Mesenchymal stem cell (in vitro differentiated cells and primary cell): ENCODE data around the gene NHERF1.

Source experiments
- DNase-seq: peaks from one replicate; pipeline ENCODE4 v3.0.0-alpha.2; 2013
- H2AFZ ChIP-seq: one replicate; pipeline ENCODE4 v1.6.1; 2013; ENCODE audit warnings: low read depth, mild to moderate bottlenecking, control low read depth, inconsistent platforms, low read length, moderate library complexity
- H2AK5ac ChIP-seq: 2 replicates; pipeline ENCODE4 v1.6.1; 2013; ENCODE audit warnings: low read length, moderate library complexity, mild to moderate bottlenecking, inconsistent platforms; ENCODE audit not compliant: severe bottlenecking
- H2BK120ac ChIP-seq: one replicate; pipeline ENCODE4 v1.6.1; 2013; ENCODE audit warnings: low read depth, mild to moderate bottlenecking, inconsistent platforms, low read length, moderate library complexity
- H2BK12ac ChIP-seq, 2 experiments: one replicate each; pipeline ENCODE4 v1.6.1; 2013; ENCODE audit warnings: inconsistent platforms in 2 of 2, low read length in 2 of 2, mild to moderate bottlenecking in 2 of 2, moderate library complexity in 2 of 2, control low read depth in 1 of 2
- H2BK15ac ChIP-seq: one replicate; pipeline ENCODE4 v1.6.1; 2013; ENCODE audit warnings: mild to moderate bottlenecking, low read depth, inconsistent platforms; ENCODE audit not compliant: poor library complexity, severe bottlenecking
- H2BK5ac ChIP-seq: 2 replicates; pipeline ENCODE4 v1.6.1; 2013; ENCODE audit warnings: low read depth, mild to moderate bottlenecking, low read length, control low read depth, inconsistent platforms; ENCODE audit not compliant: poor library complexity, severe bottlenecking
- H3K14ac ChIP-seq, 2 experiments: one replicate each; pipeline ENCODE4 v1.6.1; 2013; ENCODE audit warnings: inconsistent platforms in 2 of 2, low read length in 2 of 2, control low read depth in 1 of 2, mild to moderate bottlenecking in 1 of 2, moderate library complexity in 1 of 2
- H3K18ac ChIP-seq, 2 experiments: one replicate each; pipeline ENCODE4 v1.6.1; 2013; ENCODE audit warnings: inconsistent platforms in 2 of 2, low read length in 2 of 2, control low read depth in 1 of 2, low read depth in 1 of 2, mild to moderate bottlenecking in 1 of 2
- H3K23ac ChIP-seq, 2 experiments: one replicate each; pipeline ENCODE4 v1.6.1; 2013; ENCODE audit warnings: inconsistent platforms in 2 of 2, low read length in 2 of 2, mild to moderate bottlenecking in 2 of 2, moderate library complexity in 2 of 2, control low read depth in 1 of 2
- H3K27ac ChIP-seq: 2 replicates; pipeline ENCODE4 v1.5.1; 2013; ENCODE audit warnings: mild to moderate bottlenecking, moderate library complexity, low read length, control low read depth, inconsistent platforms; ENCODE audit not compliant: poor library complexity, severe bottlenecking
- H3K27me3 ChIP-seq, 2 experiments: 2 replicates each; pipeline versions ENCODE4 v1.6.1 to v1.7.0; 2013; ENCODE audit warnings: low read length in 2 of 2, mild to moderate bottlenecking in 2 of 2, moderate library complexity in 2 of 2, control low read depth in 1 of 2, inconsistent platforms in 1 of 2; ENCODE audit not compliant: control insufficient read depth in 1 of 2, insufficient read depth in 1 of 2
- H3K36me3 ChIP-seq, 2 experiments: 2 replicates each; pipeline versions ENCODE4 v1.6.1 to v1.7.0; 2013; ENCODE audit warnings: low read length in 2 of 2, control low read depth in 1 of 2, inconsistent platforms in 1 of 2, low read depth in 1 of 2, mild to moderate bottlenecking in 1 of 2; ENCODE audit not compliant: insufficient read depth in 2 of 2, control insufficient read depth in 1 of 2
- H3K4ac ChIP-seq, 2 experiments: one replicate each; pipeline ENCODE4 v1.6.1; 2013; ENCODE audit warnings: inconsistent platforms in 2 of 2, low read length in 2 of 2, mild to moderate bottlenecking in 2 of 2, moderate library complexity in 2 of 2, control low read depth in 1 of 2, low read depth in 1 of 2
- H3K4me1 ChIP-seq: 2 replicates; pipeline ENCODE4 v1.6.1; 2013; ENCODE audit warnings: low read depth, low read length, control low read depth; ENCODE audit not compliant: control insufficient read depth, insufficient read depth
- H3K4me2 ChIP-seq: 2 replicates; pipeline ENCODE4 v1.6.1; 2013; ENCODE audit warnings: low read length, mild to moderate bottlenecking, inconsistent platforms; ENCODE audit not compliant: poor library complexity, severe bottlenecking
- H3K4me3 ChIP-seq, 2 experiments: 2 replicates each; pipeline versions ENCODE4 v1.5.1 to v1.7.0; 2013; ENCODE audit warnings: low read length in 2 of 2, mild to moderate bottlenecking in 2 of 2, control low read depth in 1 of 2, low read depth in 1 of 2; ENCODE audit not compliant: insufficient read depth in 1 of 2
- H3K79me1 ChIP-seq: replicated peaks from 2 replicates; pipeline ENCODE4 v1.6.1; 2013; ENCODE audit warnings: mild to moderate bottlenecking, control low read depth, low read length, inconsistent platforms; ENCODE audit not compliant: poor library complexity, severe bottlenecking
- H3K9ac ChIP-seq: 2 replicates; pipeline ENCODE4 v1.7.0; 2013; ENCODE audit warnings: mild to moderate bottlenecking, low read length, moderate library complexity
- H3K9me3 ChIP-seq: 2 replicates; pipeline ENCODE4 v1.7.0; 2013; ENCODE audit warnings: mild to moderate bottlenecking, low read length; ENCODE audit not compliant: control insufficient read depth
- H4K8ac ChIP-seq: one replicate; pipeline ENCODE4 v1.6.1; 2013; ENCODE audit warnings: inconsistent platforms, mild to moderate bottlenecking, low read length, moderate library complexity
- H4K91ac ChIP-seq: one replicate; pipeline ENCODE4 v1.6.1; 2013; ENCODE audit warnings: mild to moderate bottlenecking, low read length, inconsistent platforms
- WGBS: methylation state at CpG from one replicate; pipeline ENCODE4 v1.1.7; 2013; ENCODE audit warnings: mixed read lengths; 5-methylcytosine and 5-hydroxymethylcytosine counted together

The NHERF1 gene

GRCh38 chr17:74790161-74791058 is 42.0 kb downstream of the NHERF1 start:
- Histone ChIP-seq H2BK5ac (no peak overlapping the region), H3K36me3 (peaks cover 61 to 66% of the 10 kb centered on the region in 2 experiments), H2BK12ac (no peak overlapping the region), H4K8ac (no peak overlapping the region), H3K27ac (no peak overlapping the region), H3K4ac (no peak overlapping the region), H4K91ac (no peak overlapping the region), H3K14ac (no peak overlapping the region), H2AFZ (no peak overlapping the region), H2BK15ac (no peak overlapping the region), H3K4me3 (no peak overlapping the region), H2BK120ac (no peak overlapping the region), H3K4me1 (peaks cover 14% of the 10 kb centered on the region), H3K79me1 (peaks cover 9% of the 10 kb centered on the region), H3K23ac (no peak overlapping the region), H3K9ac (no peak overlapping the region), H3K4me2 (no peak overlapping the region), H3K9me3 (no peaks in the 10 kb centered on the region), H3K27me3 (no peaks in the 10 kb centered on the region), H2AK5ac (no peak overlapping the region), H3K18ac (no peak overlapping the region)
- 90% methylated on average over 20 of the region's 21 CpGs for WGBS
- no peak for DNase-seq

- Histone ChIP-seq H3K14ac (no peak overlapping the region), H2BK120ac (no peak overlapping the region), H3K4me3 (no peak overlapping the region), H2BK12ac (no peak overlapping the region), H3K9ac (no peak overlapping the region), H2BK5ac (no peak overlapping the region), H3K18ac (no peak overlapping the region), H4K8ac (no peak overlapping the region), H3K23ac (no peak overlapping the region), H3K4ac (no peak overlapping the region), H2AFZ (no peak overlapping the region), H3K4me1 (peaks cover 25% of the 10 kb centered on the region), H3K36me3 (peaks cover 68 to 75% of the 10 kb centered on the region in 2 experiments), H3K79me1 (no peaks in the 10 kb centered on the region), H4K91ac (no peak overlapping the region), H3K9me3 (no peaks in the 10 kb centered on the region), H3K27me3 (no peaks in the 10 kb centered on the region), H2AK5ac (no peak overlapping the region), H3K27ac (no peak overlapping the region), H2BK15ac (no peak overlapping the region), H3K4me2 (no peak overlapping the region)
- no peak for DNase-seq
- 97% methylated on average over 12 of the region's 12 CpGs for WGBS
These were observed 44.2 kb downstream of the NHERF1 start for GRCh38 chr17:74792586-74793105.

- Histone ChIP-seq H4K91ac (no peak overlapping the region), H3K4me2 (no peak overlapping the region), H2BK120ac (no peak overlapping the region), H3K9ac (no peak overlapping the region), H3K27ac (no peak overlapping the region), H2AK5ac (no peak overlapping the region), H4K8ac (no peak overlapping the region), H3K18ac (no peak overlapping the region), H3K9me3 (no peaks in the 10 kb centered on the region), H3K4me1 (peaks cover 36% of the 10 kb centered on the region), H3K4me3 (no peak overlapping the region), H2BK12ac (no peak overlapping the region), H2BK5ac (no peak overlapping the region), H3K4ac (no peak overlapping the region), H3K14ac (no peak overlapping the region), H3K23ac (no peak overlapping the region), H3K36me3 (peaks cover 66 to 84% of the 10 kb centered on the region in 2 experiments), H3K79me1 (no peaks in the 10 kb centered on the region), H2BK15ac (no peak overlapping the region), H2AFZ (no peak overlapping the region), H3K27me3 (no peaks in the 10 kb centered on the region)
- 95% methylated on average over 18 of the region's 18 CpGs for WGBS
- DNase-seq: no peak
These were observed 47.0 kb downstream of the NHERF1 start for GRCh38 chr17:74795327-74796020.

GRCh38 chr17:74796211-74796610 is 47.8 kb downstream of the NHERF1 start:
- H3K4me3 ChIP-seq: no peak overlapping the region
- H3K4me1 ChIP-seq: peaks cover 30% of the 10 kb centered on the region
- no peak overlapping the region for H2AFZ ChIP-seq
- no peak for DNase-seq
- H3K9me3 ChIP-seq: no peaks in the 10 kb centered on the region
- no peak overlapping the region for H3K14ac ChIP-seq
- no peak overlapping the region for H3K4ac ChIP-seq
- H2BK5ac ChIP-seq: no peak overlapping the region
- H3K79me1 ChIP-seq: no peaks in the 10 kb centered on the region
- H3K18ac ChIP-seq: no peak overlapping the region
- no peak overlapping the region for H2BK12ac ChIP-seq
- H3K23ac ChIP-seq: no peak overlapping the region
- H2BK120ac ChIP-seq: no peak overlapping the region
- no peak overlapping the region for H2AK5ac ChIP-seq
- H3K27me3 ChIP-seq: no peaks in the 10 kb centered on the region
- no peak overlapping the region for H3K27ac ChIP-seq
- no peak overlapping the region for H2BK15ac ChIP-seq
- no peak overlapping the region for H4K8ac ChIP-seq
- H3K4me2 ChIP-seq: no peak overlapping the region
- WGBS: 88% methylated on average over 4 of the region's 4 CpGs
- H3K36me3 ChIP-seq: peaks cover 67 to 84% of the 10 kb centered on the region in 2 experiments
- H4K91ac ChIP-seq: no peak overlapping the region
- no peak overlapping the region for H3K9ac ChIP-seq
